H1 (cell line): ENCODE measurements around the gene ERVMER34-1. TPM values are rescaled to one million over a fixed set of nuclear protein-coding genes. Genes with fewer than 3 reads are reported as not detected.
A peak's percentile ranks its signal among the peaks of the same experiment; 100 is the strongest.

Experiments
- BCL11A ChIP-seq, 2 experiments: IDR thresholded peaks; one replicate each; pipeline ENCODE4 v1.6.1; 2011; ENCODE audit warnings: low read depth in 2 of 2, low read length in 2 of 2, mild to moderate bottlenecking in 2 of 2
- BRCA1 ChIP-seq: IDR thresholded peaks from 2 replicates; pipeline ENCODE4 v1.6.1; 2012; ENCODE audit warnings: low read depth, low read length, improper control_type of control experiment
- CBX8 ChIP-seq: fragments of 300-800, 300-1000 bp; sonication (generic); IDR thresholded peaks from 2 replicates; pipeline ENCODE4 v1.7.1; 2016; ENCODE audit warnings: low read depth, low read length, borderline replicate concordance
- CHD1 ChIP-seq: IDR thresholded peaks from 2 replicates; pipeline ENCODE4 v1.6.1; 2012; ENCODE audit warnings: low read depth, low read length, improper control_type of control experiment
- CTCF ChIP-seq, 3 experiments: IDR thresholded peaks; 1 replicate in 2 of 3; 2 replicates in 1 of 3; pipeline versions ENCODE4 v1.5.1 to v1.6.1; 2011; ENCODE audit warnings: low read length in 3 of 3, mild to moderate bottlenecking in 3 of 3, inconsistent platforms in 2 of 3, low read depth in 1 of 3, moderate library complexity in 1 of 3; ENCODE audit not compliant: insufficient read depth in 1 of 3; ENCODE audit errors: control extremely low read depth in 1 of 3
- EGR1 ChIP-seq: IDR thresholded peaks from 2 replicates; pipeline ENCODE4 v1.6.1; 2011; ENCODE audit warnings: low read depth, low read length, borderline replicate concordance
- EZH2 ChIP-seq: fragments of 200-600 bp; sonication (generic); IDR thresholded peaks from 2 replicates; pipeline ENCODE4 v1.7.1; 2012; ENCODE audit warnings: low read depth, mild to moderate bottlenecking, moderate library complexity, low read length, inconsistent platforms; ENCODE audit not compliant: severe bottlenecking
- GABPA ChIP-seq: IDR thresholded peaks from 2 replicates; pipeline ENCODE4 v1.6.1; 2011; ENCODE audit warnings: mild to moderate bottlenecking, low read length, moderate library complexity, borderline replicate concordance; ENCODE audit not compliant: insufficient read depth
- JUND ChIP-seq: IDR thresholded peaks from 2 replicates; pipeline ENCODE4 v1.6.1; 2011; ENCODE audit warnings: mild to moderate bottlenecking, improper control_type of control experiment, low read length
- MAX ChIP-seq: IDR thresholded peaks from 2 replicates; pipeline ENCODE4 v1.6.1; 2012; ENCODE audit warnings: inconsistent platforms
- NANOG ChIP-seq: IDR thresholded peaks from 2 replicates; pipeline ENCODE4 v1.6.1; 2011; ENCODE audit warnings: low read length, low read depth, mild to moderate bottlenecking, inconsistent platforms; ENCODE audit not compliant: insufficient read depth, poor library complexity, severe bottlenecking
- RBBP5 ChIP-seq: IDR thresholded peaks from 2 replicates; pipeline ENCODE4 v1.7.1; 2012; ENCODE audit warnings: low read depth, mild to moderate bottlenecking, inconsistent platforms, low read length, moderate library complexity, borderline replicate concordance
- SIX5 ChIP-seq: IDR thresholded peaks from 2 replicates; pipeline ENCODE4 v1.6.1; 2011; ENCODE audit warnings: mild to moderate bottlenecking, low read depth, low read length
- SP1 ChIP-seq: IDR thresholded peaks from 2 replicates; pipeline ENCODE4 v1.6.1; 2011; ENCODE audit warnings: low read depth, low read length
- SP2 ChIP-seq: IDR thresholded peaks from 2 replicates; pipeline ENCODE4 v1.6.1; 2012; ENCODE audit warnings: mild to moderate bottlenecking, low read length, inconsistent platforms
- YY1 ChIP-seq: IDR thresholded peaks from 2 replicates; pipeline ENCODE4 v1.6.1; 2011; ENCODE audit warnings: low read depth, mild to moderate bottlenecking, low read length
- ZNF274 ChIP-seq: IDR thresholded peaks from 2 replicates; pipeline ENCODE4 v1.7.0; 2012; ENCODE audit warnings: low read length, borderline replicate concordance; ENCODE audit errors: extremely low read depth
- polyA plus RNA-seq, 7 experiments: library from polyadenylated mRNA; depleted of rRNA in 3 of 7; stranded (reverse) in 5 of 7; unstranded in 2 of 7; fragments of >200 nt in 5 of 7; fragments of 200-250 nt in 2 of 7; gene quantifications; 1 replicate in 5 of 7; 2 replicates in 1 of 7; 4 replicates in 1 of 7; pipeline versions ENCODE4 v1.2.1 to v1.2.3, GENCODE V29; 2011 to 2013; ENCODE audit warnings: missing spikeins in 2 of 7, mixed read lengths in 2 of 7
- total RNA-seq: library from RNA; stranded (reverse); fragmentation: NEBNext Ultra II Directional; extraction: Animal tissue kit (Norgen Biotek cat#: 25700); gene quantifications from 2 replicates; pipeline ENCODE4 v1.2.1, GENCODE V29; 2021
- TF ChIP-seq, protein P1 (sequence below): IDR thresholded peaks from 2 replicates; pipeline ENCODE4 v1.6.1; 2011; ENCODE audit warnings: low read depth, mild to moderate bottlenecking, low read length; ENCODE audit not compliant: insufficient read depth

ERVMER34-1 gene
- total and polyA plus RNA-seq, 2 of the 8 experiments (the other 6 are each of a cell fraction or from before 2014, with no cell fraction given), result 14.2 to 34.3 TPM

GRCh38 chr4:52721968-52722815 is 29.0 kb downstream of the ERVMER34-1 start (continued):
- TF ChIP-seq SP1, result peak; percentile 94
- peak; percentile 62; the same call in 1 of the 2 replicates for TF ChIP-seq RBBP5
- peak; percentile 52; the same call in 1 of the 2 replicates for TF ChIP-seq SP2
- no peak for TF ChIP-seq CHD1
- no peak for TF ChIP-seq EZH2
- TF ChIP-seq, protein P1, sequence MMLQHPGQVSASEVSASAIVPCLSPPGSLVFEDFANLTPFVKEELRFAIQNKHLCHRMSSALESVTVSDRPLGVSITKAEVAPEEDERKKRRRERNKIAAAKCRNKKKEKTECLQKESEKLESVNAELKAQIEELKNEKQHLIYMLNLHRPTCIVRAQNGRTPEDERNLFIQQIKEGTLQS, result no peak
- TF ChIP-seq CTCF (IDR thresholded peaks at IDR 0.05; ENCODE audit: control extremely low read depth in 1 of 3, insufficient read depth in 1 of 3, low read depth in 1 of 3, low read length in 3 of 3), result no peak
- no peak for TF ChIP-seq CBX8
- no peak for TF ChIP-seq GABPA
- no peak for TF ChIP-seq BCL11A (IDR thresholded peaks at IDR 0.05; ENCODE audit: low read depth in 2 of 2, low read length in 2 of 2)
- TF ChIP-seq MAX, result peak; percentile 72
- 0 out of 2 replicates have a peak, but pooled peaks have one; percentile 5 for TF ChIP-seq EGR1
- TF ChIP-seq NANOG, result no peak
- no peak for TF ChIP-seq JUND
- TF ChIP-seq SIX5, result no peak
- TF ChIP-seq BRCA1, result peak; percentile 76
- TF ChIP-seq ZNF274, result no peak
- TF ChIP-seq YY1, result no peak
